Erythroblast (primary cell): ENCODE measurements around the gene OPTN.

Experiments used
- GATA1 ChIP-seq: IDR thresholded peaks from 2 replicates; pipeline ENCODE4 v1.6.1; 2011; ENCODE audit warnings: low read depth, mild to moderate bottlenecking, control low read depth, low read length, moderate library complexity
- POLR2A ChIP-seq: IDR thresholded peaks from 2 replicates; pipeline ENCODE4 v1.6.1; 2011; ENCODE audit warnings: mild to moderate bottlenecking, low read length

DNA sequence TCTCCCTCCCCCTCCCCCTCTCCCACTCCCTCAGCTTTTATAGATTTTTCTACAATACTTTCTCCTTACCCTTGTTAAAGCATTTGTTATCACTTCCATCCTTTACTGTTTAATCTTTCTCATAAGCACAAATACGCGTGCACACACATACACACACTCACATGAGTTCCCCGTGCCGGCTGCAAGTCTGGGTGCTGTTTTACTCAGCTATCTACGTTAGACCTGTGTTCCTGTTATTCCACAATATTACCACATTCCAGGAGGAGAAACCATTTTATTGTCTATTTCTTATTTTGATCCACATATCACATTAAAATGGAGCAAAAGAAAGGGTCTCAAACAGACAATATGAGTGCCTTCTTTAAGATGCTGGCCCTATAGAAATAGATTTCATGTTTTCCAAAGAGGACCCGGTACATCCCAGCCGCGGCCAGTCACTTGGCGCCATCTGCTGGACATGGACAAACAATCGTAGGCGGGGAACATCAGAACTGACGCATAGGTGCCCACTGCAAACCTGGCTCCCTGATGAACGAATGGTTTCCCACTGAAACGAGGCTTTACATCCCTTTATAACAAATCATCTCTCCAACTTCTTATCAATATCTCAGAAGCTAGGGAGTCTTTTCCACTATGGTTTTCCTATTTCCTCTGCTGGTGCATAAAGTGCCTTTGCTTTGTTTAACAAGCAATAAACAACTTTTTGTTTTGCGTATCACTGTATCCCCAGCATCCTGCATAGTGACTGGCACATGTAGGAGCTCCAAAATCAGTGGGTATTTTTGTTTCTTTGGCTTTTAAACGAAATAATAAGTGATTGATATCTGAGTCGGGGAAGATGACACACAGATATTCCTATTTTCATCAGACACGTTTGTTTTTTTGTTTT lies 25.2 kb upstream of the OPTN start:
- TF ChIP-seq POLR2A (no peak), GATA1 (no peak)
